HG02852 (cell line): ENCODE results near the gene RNF168.
A peak's percentile ranks its signal among the peaks of the same experiment; 100 is the strongest.
"Not testable (repeated sequence)": the region's sequence is repeated elsewhere in the genome, so short reads cannot be mapped to it uniquely, and the experiment has no call there.

Experiments used
- ATAC-seq: cut with Tn5 transposase; IDR thresholded peaks from one replicate; pipeline ENCODE4 v1.9.1; 2021; ENCODE audit warnings: mild to moderate bottlenecking, moderate library complexity; ENCODE audit not compliant: unreplicated experiment

RNF168 gene

GRCh38 chr3:196470182-196470581, 33.4 kb downstream of the RNF168 start:
- ATAC-seq = not testable (repeated sequence)

- no peak for ATAC-seq
Observed at GRCh38 chr3:196463804-196464203, 39.8 kb downstream of the RNF168 start.

GRCh38 chr3:196463478-196463756, 40.2 kb downstream of the RNF168 start:
- ATAC-seq = no peak

GRCh38 chr3:196462680-196463477, 40.7 kb downstream of the RNF168 start:
- ATAC-seq = not testable (repeated sequence)

- no peak for ATAC-seq
Observed at GRCh38 chr3:196458063-196458462, 45.5 kb downstream of the RNF168 start.

- ATAC-seq = not testable (repeated sequence)
Observed at GRCh38 chr3:196457470-196457869, 46.1 kb downstream of the RNF168 start.

GRCh38 chr3:196454935-196455334, 48.6 kb downstream of the RNF168 start:
- no peak for ATAC-seq

GRCh38 chr3:196445391-196445790, 58.2 kb downstream of the RNF168 start:
- not testable (repeated sequence) for ATAC-seq

- no peak for ATAC-seq
Observed at GRCh38 chr3:196444500-196444894, 59.1 kb downstream of the RNF168 start.

GRCh38 chr3:196440696-196441095, 62.9 kb downstream of the RNF168 start:
- no peak for ATAC-seq

- no peak for ATAC-seq
Observed at GRCh38 chr3:196440041-196440537, 63.5 kb downstream of the RNF168 start.

GRCh38 chr3:196432137-196432879, 71.3 kb downstream of the RNF168 start, which contains the start of gene UBXN7:
Gene UBXN7 (minus strand): TSS chr3:196432427. CDS start chr3:196432399, 28 bp downstream.
- ATAC-seq = peak; percentile 77

GRCh38 chr3:196431181-196432136, 72.1 kb downstream of the RNF168 start:
- peak; percentile 25 for ATAC-seq

- no peak for ATAC-seq
Observed at GRCh38 chr3:196428041-196428440, 75.5 kb downstream of the RNF168 start.

- ATAC-seq = not testable (repeated sequence)
Observed at GRCh38 chr3:196424421-196424820, 79.1 kb downstream of the RNF168 start.

- no peak for ATAC-seq
Observed at GRCh38 chr3:196423044-196423781, 80.4 kb downstream of the RNF168 start.

GRCh38 chr3:196421668-196422067, 81.9 kb downstream of the RNF168 start:
- not testable (repeated sequence) for ATAC-seq

GRCh38 chr3:196419386-196419785, 84.2 kb downstream of the RNF168 start:
- ATAC-seq = no peak
